GM21423 (cell line): ENCODE results near the gene CADM1.

ENCODE experiments used
- ATAC-seq: cut with Tn5 transposase; IDR thresholded peaks from one replicate; pipeline ENCODE4 v1.9.1; 2021; ENCODE audit warnings: mild to moderate bottlenecking, moderate library complexity; ENCODE audit not compliant: unreplicated experiment

CADM1 gene

DNA sequence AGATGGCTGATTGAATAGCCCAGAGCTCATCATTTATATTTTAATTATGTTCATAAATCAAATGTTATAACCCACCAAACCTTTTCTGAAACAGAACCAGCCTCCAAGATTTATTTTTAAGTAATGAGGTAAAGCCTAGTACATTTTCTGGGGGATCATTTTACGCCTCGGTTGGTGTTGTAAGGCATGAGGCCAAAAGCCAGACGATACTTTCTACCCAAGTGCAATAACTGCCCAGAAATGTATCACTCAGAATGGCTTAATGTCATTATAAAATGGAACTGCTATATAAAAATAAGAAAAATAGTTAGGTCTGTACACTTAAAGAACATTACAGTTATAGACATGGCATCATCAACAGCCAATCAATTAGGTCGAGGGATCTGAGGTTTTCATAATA lies 283.3 kb downstream of the CADM1 start:
- no peak for ATAC-seq

DNA sequence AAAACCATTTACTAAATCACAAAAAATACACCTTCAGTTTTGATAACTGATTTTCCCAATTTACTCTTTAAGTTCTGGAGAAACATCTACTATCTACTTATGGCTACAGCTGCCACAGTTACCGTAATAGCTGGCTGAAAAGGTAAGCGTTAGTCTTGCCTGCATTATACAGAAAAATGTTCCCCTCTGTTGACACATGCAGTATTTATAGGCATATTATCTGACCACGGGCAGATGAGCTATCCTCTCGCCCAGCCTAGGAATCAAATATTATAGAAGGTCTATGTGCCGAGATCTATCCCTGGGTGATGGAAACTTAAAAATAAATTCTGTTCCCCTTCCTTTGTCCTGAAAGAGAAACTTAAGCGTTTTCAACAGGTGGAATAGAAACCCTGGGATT lies 283.8 kb downstream of the CADM1 start:
- no peak for ATAC-seq

DNA sequence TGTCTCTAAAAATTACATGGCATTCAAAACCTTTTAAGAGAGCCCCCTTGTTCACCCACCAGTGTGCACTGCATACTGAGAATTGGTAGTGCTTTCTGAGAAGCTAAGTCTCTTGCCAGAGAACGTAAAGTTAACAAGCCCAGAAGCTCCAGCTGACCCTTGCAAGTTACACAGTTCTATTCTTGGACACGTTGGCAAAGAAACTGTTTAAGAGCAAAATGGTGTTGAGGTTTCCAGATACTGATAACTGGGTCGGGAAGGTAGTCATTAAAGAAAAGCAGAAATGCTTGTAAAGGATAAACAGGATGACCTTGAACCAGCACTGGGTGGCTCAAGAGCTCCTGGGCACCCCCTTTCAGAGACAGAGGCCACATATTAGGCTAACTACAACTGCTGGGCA lies 284.8 kb downstream of the CADM1 start:
- ATAC-seq: no peak

DNA sequence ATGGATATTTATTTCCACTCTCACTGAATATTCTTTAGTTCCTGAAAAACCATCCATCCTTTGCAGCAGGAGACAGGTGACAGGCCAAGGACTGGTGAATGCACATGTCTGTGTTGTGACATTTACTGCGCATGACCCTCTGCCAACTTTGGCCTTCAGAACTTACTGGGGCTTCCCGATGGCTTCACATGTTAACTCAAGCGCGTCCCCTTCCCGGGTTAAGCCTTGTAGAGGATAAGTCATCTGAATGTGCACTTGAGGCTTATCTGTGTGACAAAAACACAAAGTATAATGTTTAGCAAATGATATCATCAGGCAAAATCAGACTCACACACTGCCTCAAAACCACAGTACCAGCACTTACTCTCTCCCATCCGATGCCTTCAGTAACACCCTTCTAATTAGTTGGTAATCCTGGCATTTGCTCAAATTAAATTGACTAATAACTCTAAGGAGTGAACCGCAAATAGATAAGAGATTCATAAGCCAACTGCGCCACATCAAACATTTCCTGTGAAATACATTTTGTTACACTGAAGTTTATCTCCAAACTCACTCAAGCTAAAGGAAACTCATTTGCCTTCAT lies 286.4 kb downstream of the CADM1 start:
- no peak for ATAC-seq

DNA sequence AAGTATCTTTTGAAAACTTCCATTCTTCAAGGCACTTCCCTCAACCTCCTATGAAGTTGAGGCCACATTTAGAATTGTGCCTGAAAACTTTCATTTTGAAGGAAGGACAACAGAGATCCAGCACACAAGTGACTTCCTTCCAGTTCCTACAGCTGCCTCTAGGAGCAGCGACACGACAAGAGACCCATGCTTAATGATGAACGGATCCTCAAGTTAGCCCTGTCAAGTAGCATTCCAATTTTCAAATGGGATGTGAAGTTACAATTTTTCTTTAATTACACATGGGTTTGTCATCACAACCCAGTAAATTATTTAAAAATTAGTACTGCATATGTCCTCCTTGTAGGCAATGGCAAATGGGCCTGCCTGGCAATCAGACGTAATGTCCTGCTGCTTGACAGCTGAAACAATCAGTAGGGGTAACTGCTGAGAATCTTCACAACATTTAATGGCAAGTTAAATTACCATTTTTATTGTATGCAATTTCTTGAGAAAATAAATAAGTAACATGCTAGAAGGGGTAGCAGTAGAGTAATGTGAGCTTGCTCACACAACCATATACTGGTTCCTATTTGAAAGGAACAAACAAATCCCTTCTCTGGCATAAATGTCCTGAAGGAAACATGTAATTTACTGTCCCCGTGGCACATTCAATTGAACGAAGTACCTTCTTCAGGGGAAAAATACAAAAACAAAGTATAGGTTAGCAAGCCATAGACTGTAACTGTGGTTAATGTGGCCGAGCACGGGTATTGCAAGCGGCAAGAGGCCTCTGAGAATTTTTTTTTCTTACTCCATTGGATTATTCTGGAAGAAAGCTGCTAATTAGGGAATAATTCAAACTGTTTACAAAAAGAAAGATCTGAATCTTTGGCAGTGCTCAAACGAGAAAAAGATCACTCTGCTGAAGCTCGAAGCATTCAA lies 288.3 kb downstream of the CADM1 start:
- ATAC-seq: no peak

DNA sequence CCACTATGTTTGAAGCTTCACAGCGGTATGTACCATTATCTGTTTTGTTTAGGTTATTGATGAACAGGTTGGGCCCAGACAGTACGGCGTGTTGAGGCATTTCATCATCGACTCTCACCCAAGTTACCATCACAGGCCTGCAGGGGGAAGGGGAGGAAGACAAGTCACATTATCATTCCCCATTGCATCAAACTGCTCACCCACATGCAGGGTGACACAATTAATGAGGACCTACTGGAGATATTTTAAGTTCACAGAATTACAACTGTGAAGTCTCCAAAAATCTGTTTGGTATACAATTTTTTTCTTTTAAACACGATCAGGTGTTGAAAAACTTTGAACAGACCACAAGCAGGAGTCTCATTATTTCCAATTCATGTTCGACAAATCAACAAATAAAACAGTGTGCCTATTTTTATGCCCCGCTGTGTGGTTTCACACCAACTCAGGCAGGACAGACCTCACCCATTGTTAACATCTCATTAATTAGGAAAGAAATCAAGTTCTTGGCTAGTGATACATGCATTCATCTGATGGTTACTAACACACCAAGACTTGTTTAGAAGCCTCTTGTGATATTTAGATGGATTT lies 289.5 kb downstream of the CADM1 start:
- ATAC-seq: no peak

DNA sequence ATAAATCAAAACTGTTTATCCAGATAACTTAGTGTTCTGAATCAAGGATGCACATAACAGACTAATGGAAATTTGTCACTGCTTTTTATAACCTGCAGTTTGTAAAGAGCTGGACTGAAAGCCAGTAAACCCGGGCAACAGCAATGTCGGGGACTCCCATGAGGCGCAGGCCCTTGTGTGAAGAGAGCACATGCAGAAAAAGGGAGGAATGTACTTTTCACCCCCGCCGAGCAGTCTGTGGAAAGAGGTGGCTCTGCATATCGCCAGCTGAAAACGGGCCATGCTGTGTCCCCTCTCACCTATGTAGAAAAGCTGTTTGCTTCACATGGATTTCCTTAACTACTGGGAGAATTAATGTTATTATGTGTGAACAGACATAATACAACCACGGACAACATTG lies 291.2 kb downstream of the CADM1 start:
- ATAC-seq: no peak

DNA sequence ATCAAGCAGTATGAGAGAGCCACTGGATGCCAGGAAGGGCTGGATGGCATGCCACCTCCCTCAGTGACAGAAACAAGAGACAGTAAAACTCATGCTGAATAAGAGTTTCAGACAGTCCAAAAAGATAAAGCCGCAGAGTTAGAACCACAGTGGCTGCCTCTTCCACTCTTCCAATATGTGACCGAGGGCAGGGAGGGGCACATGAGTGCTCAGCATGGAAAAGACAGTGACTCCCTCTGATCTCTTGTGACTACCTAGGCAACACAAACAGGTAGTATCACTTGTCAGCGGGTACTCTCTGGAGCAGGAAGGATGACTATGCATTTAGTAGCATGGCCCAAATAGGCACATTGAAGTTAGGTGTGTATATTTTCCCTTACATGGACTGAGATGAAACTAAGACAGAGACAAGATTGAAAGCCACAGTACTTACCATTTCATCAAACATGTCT lies 295.4 kb downstream of the CADM1 start:
- ATAC-seq: no peak

DNA sequence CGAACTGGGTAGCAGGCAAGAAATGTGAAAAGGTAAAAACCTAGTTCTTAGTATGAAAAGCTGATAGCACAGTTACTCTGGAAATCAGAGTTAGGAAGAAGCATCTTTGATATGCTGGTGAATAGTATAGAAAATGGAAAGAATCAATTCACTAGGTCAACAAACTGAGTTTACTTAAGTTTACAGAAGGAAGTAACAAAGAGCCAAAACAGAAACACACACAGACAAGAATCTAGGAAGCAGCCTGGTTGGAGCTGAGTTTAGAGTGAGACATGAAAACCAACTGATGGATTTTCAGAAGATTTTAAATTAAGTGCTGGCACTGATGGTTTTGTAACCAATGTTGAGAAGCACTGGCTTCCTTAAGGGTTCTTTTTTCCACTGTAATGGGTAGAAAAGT lies 296.3 kb downstream of the CADM1 start:
- no peak for ATAC-seq

DNA sequence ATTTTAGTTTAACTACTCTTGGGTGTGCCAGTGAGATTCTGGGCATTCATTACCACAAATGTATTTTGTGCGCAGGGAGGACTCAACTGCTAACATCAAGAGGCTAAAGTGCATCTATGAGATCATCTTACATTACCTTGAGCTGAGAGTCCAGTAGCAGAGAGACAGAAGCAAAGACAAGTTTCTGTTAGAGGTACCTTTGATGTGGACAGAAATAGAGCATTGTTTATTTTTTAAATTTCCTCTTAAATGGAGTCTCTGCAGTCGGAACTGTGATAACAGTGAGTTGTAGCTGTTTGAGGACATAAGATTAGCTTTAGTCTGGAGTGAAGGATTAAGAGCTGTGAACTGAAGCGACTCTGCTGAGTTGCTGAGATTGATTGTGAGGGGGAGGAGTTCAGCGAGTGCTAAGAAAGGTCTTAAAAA lies 297.0 kb downstream of the CADM1 start:
- ATAC-seq: no peak

DNA sequence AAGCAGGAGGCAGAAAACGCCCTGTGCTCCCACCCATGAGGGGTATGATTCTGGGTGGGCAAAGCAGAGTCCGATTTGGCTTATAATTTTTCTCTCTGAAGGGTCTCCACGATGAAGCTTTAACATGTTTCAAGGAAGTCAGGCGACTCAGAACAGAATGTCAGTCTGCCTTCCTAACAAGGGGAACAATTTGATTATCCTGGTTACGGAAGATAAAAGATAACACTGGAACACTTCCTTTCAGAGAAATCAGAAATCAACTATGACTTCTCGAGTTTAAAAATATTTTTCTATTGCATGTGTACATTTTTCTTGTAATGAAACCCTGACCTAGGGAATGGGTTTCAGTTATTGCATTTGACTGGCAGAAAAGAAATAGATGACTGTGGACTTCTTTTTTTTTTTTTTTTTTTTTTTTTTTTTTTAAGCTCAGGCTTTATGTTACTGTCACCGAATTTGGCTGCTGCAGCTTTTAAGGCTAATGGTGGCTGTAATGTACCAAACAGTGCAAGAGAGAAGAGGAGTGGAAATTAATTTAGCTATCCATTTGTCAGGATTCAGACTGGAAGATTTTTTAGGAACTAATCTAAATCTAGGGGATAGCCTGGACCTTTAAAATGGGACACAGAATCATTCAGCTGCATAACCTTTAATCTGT lies 297.7 kb downstream of the CADM1 start:
- no peak for ATAC-seq

DNA sequence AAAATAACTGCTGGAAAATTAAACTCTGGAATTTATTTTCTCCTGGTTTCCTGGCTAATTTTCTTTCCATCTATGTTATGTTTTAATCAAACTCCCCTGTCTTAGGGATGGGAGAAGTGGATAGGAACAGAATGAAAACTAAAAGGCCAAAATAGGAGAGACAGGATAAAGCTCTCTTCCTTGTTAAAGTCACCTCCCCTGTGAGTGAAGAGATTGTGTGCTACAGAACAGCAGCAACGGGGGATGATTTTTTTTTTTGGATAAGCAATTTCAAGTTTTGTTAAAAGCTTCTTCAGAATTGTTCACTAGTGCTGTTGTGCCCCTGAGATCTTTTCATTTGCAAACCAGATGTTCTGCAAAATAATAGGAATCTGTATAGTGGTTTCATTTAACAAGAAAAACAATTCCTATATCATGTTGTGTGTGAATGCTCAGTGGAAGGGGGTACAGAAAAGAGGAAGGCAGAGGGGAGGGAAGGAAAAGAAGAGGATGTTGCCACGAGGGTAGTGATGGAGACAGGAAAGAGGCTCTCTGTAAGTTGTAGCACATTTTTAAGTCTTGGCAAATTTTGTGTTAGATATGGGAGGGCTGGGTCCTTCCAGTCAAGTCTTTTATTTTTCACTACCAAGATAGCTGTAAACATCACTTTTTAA lies 301.2 kb downstream of the CADM1 start:
- no peak for ATAC-seq

DNA sequence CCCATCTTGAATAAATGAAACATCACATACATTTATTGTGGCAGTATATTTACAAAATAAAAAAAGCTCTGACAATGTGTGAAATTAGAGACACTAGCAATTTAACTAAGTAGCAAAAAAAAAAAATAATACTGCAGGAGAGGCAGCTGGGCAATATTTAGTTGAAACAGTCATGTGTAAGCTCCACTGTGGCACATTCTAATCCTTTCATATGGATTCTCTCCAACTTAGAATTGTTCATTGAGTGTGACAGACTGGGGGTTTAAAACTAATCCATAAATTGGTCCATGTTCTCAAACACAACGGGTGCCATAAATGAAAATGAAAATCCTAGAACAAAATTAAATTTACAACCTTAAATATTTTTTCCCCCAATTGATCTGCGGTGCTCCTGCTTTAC lies 302.1 kb downstream of the CADM1 start:
- ATAC-seq: no peak

DNA sequence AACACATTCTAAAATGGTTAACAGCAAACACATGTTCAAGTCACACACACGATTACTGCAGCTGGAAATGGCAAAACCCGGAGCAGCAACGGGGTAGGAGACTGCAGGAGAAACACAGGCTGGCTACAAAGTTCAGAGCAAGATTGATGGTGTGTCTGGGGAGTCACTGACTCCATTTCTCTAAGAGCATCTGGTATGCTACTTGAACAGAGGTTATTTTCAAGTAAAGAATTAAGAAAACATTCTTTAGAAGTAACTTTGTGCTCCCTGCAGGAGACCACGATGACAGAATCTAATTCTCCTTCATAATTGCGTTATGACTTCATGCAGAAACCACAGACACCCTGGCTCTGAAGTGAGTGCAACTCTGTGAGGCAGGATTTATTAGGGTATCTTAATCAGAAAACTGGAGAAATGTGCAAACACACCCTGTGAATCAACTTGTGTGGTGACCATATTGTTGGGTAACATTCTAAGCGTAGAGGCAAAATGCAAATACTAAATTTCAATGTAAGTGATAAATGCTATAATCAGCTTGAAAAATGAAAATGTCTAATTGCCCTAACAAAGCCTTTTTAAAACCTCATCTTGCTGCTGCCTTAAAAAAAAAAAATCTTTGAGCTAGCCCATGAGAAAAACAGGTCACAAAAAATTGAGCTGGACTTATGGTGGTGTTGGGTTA lies 303.0 kb downstream of the CADM1 start:
- no peak for ATAC-seq

DNA sequence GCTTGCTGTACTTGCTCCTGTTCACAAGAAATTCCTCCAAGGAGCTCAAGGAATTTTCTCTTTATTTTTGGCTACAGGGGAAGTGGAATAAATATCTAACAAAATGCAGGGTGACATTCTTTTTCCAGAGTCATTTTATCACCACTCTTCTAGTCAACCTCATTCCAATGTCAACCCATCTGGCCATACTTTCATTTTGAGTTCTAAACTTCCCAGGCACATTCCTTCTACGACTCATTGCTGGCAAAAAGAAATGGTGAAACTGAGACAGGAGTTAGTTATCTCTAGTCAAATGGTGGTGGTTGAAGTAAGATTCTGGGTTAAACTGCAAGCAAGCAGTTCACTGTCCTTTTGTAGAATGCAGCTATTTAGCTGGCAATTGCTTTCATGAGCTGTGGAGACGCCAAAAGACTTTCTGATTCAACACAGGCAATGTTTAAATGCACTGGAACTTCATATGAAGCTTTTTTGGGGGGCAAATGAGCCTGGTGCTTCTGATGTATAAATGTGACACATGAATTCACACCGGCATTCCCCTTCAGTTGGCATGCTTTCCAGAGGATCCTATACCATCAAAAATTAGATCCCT lies 304.6 kb downstream of the CADM1 start:
- ATAC-seq: no peak

DNA sequence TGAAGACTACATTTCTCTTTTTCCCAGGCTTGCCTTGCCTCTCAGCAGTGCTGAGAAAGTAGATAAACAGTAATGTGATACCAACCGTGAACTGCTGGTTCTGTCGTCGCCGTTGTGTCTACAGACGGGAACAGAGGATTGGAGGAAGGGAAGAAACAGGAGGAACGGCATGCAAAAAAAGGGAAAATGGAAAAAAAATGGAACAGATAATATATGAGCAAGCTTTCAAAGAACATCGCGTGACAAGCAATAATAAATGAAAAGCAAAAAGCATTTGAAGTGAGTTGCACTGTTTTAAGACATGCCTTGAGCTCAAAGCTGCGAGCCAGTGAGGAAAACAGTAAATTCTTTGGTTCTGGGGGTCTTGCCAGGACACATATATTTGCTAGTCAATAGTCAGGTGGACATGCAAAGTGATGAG lies 305.9 kb downstream of the CADM1 start:
- ATAC-seq: no peak

DNA sequence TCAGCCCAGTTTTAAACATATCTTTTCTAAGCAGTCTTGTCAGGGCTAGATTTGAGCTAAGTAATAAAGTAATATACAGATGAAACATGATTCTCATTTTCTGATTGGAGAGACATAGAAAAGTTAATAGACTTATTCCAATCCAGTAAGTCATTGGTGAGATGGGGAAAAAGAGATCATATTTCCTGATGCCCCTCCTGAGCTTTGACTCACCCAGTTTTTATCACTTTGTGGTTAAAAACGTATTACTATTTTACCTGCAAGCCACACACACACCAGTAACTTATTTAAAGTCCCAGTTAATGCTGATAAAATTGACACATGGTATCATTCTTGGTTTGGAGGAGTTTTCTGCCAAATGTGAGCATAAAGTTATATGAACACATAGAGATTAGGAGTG lies 306.8 kb downstream of the CADM1 start:
- no peak for ATAC-seq

DNA sequence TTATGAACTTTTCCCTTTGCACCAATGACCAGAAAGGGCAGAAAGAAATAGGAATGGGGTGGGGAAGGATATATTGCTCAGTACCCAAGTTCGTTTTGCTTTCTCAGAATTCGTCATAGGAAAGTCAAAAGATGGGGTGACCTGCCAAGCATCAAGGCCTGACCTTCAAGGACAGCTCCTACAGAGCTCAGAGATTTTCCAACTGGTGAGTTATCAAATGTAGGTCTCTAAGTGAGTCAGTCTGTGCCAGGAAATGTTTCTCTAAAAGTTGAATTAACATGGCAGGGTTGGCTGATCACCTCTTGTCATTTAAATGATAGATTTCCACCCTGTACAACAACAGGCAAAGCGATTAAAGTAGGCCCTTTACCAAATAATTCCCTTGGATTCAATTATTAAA lies 307.2 kb downstream of the CADM1 start:
- no peak for ATAC-seq

DNA sequence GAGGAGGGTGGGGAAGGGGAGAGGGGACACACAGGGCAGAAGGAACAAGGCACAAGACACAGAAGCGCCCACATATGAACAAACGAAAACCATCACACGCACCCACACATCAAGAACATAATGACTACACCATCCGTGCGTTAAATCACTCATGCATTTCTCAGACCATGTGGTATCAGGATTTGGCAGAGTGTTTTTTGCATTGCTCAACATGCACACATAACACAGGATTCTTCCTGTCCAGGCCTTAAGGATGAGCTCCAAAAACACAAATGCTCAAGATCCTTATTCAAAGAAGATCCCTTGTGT lies 309.5 kb downstream of the CADM1 start:
- no peak for ATAC-seq
